Breast epithelium (tissue), 4 donors: ENCODE results near the gene FCHSD2. TPM values are rescaled to one million over a fixed set of nuclear protein-coding genes. Genes with fewer than 3 reads are reported as not detected.
"Not testable (repeated sequence)": the region's sequence is repeated elsewhere in the genome, so short reads cannot be mapped to it uniquely, and the experiment has no call there.

ENCODE experiments used
- DNase-seq, 2 donors: peaks; one replicate each; pipeline ENCODE4 v3.0.0-alpha.2; 2019; ENCODE audit warnings: low spot score in 2 of 2
- H3K27ac ChIP-seq, 2 donors: fragments of 200-600 bp; sonication (generic) in 1 of 2; one replicate each; pipeline ENCODE4 v1.5.1; 2016 to 2019; ENCODE audit warnings: mild to moderate bottlenecking in 1 of 2
- H3K27me3 ChIP-seq, 2 donors: fragments of 200-600 bp; sonication (generic) in 1 of 2; one replicate each; pipeline versions ENCODE4 v1.5.1 to v1.6.0; 2017 to 2019; ENCODE audit warnings: control low read depth in 1 of 2, mild to moderate bottlenecking in 1 of 2
- H3K36me3 ChIP-seq: fragments of 200-600 bp; one replicate; pipeline ENCODE4 v1.5.1; 2019
- H3K4me1 ChIP-seq, 2 donors: fragments of 200-600 bp; sonication (generic); one replicate each; pipeline ENCODE4 v1.5.1; 2016 to 2019; ENCODE audit warnings: control low read depth in 1 of 2
- H3K4me3 ChIP-seq, 3 donors: fragments of 200-600 bp; sonication (generic); 1 replicate in 2 of 3; 2 replicates in 1 of 3; pipeline ENCODE4 v1.5.1; 2016 to 2019; ENCODE audit warnings: mild to moderate bottlenecking in 3 of 3, moderate library complexity in 2 of 3
- H3K9me3 ChIP-seq, 2 donors: fragments of 200-600 bp; sonication (generic) in 1 of 2; one replicate each; pipeline ENCODE4 v1.5.1; 2016 to 2019; ENCODE audit warnings: control low read depth in 1 of 2
- CTCF ChIP-seq, 3 donors: fragments of 450-650 bp; IDR thresholded peaks; one replicate each; pipeline ENCODE4 v1.5.1; 2016 to 2017; ENCODE audit warnings: antibody characterized with exemption in 3 of 3, mild to moderate bottlenecking in 3 of 3, moderate library complexity in 3 of 3
- POLR2A ChIP-seq: fragments of 450-650 bp; IDR thresholded peaks from one replicate; pipeline ENCODE4 v1.6.1; 2016; ENCODE audit warnings: antibody characterized with exemption, mild to moderate bottlenecking, moderate library complexity
- POLR2AphosphoS5 ChIP-seq, 3 donors: sonication (generic); formaldehyde crosslinking; IDR thresholded peaks; one replicate each; pipeline ENCODE4 v1.6.1; 2017; ENCODE audit warnings: antibody characterized with exemption in 3 of 3
- intact Hi-C: fragments of 100-400 bp; cut with DNase I; formaldehyde crosslinking; loops from one replicate; pipeline ENCODE4 v1.15.1; 2023; ENCODE audit warnings: low total_unique reads
- total RNA-seq, 3 donors: library from RNA; depleted of rRNA; stranded (reverse); fragments of >200 nt; gene quantifications; one replicate each; pipeline ENCODE4 v1.1.0, GENCODE V29; 2016

FCHSD2 gene
- total RNA-seq, 3 donors from 2014 or later = 15.5 to 23.4 (median 19.0) TPM

- Histone ChIP-seq H3K4me3 (no peak overlapping the region), H3K36me3 (no peaks in the 10 kb centered on the region), H3K9me3 (no peaks in the 10 kb centered on the region), H3K27ac (no peak overlapping the region), H3K27me3 (no peaks in the 10 kb centered on the region), H3K4me1 (no peaks in the 10 kb centered on the region)
- intact Hi-C loops = no loop called here
- no peak for DNase-seq
- no peak for TF ChIP-seq CTCF (IDR thresholded peaks at IDR 0.05)
- TF ChIP-seq POLR2A = no peak
- TF ChIP-seq POLR2AphosphoS5 (IDR thresholded peaks at IDR 0.05) = no peak
Measured at GRCh38 chr11:72859126-72859525, 283.0 kb downstream of the FCHSD2 start.

- H3K4me1 ChIP-seq, H3K4me3 ChIP-seq, H3K27ac ChIP-seq, intact Hi-C loops, DNase-seq, H3K36me3 ChIP-seq, H3K27me3 ChIP-seq, H3K9me3 ChIP-seq: not testable (repeated sequence)
Measured at GRCh38 chr11:72858267-72858666, 283.9 kb downstream of the FCHSD2 start.

GRCh38 chr11:72856551-72857345 is 285.4 kb downstream of the FCHSD2 start:
- Histone ChIP-seq H3K4me1 (no peaks in the 10 kb centered on the region), H3K4me3 (no peak overlapping the region), H3K9me3 (no peaks in the 10 kb centered on the region), H3K27ac (no peak overlapping the region), H3K36me3 (no peaks in the 10 kb centered on the region), H3K27me3 (no peaks in the 10 kb centered on the region)
- no peak for DNase-seq
- intact Hi-C loops = no loop called here
- TF ChIP-seq POLR2A (no peak), CTCF (IDR thresholded peaks at IDR 0.05) (no peak)

- DNase-seq = no peak
- Histone ChIP-seq H3K36me3 (no peaks in the 10 kb centered on the region), H3K27me3 (no peaks in the 10 kb centered on the region), H3K9me3 (no peaks in the 10 kb centered on the region), H3K4me1 (no peaks in the 10 kb centered on the region), H3K27ac (no peak overlapping the region), H3K4me3 (no peak overlapping the region)
- no peak for TF ChIP-seq CTCF (IDR thresholded peaks at IDR 0.05)
- intact Hi-C loops = no loop called here
Measured at GRCh38 chr11:72856065-72856464, 286.1 kb downstream of the FCHSD2 start.

- Histone ChIP-seq H3K4me1 (no peaks in the 10 kb centered on the region), H3K9me3 (no peaks in the 10 kb centered on the region), H3K27ac (no peak overlapping the region), H3K36me3 (no peaks in the 10 kb centered on the region), H3K27me3 (no peaks in the 10 kb centered on the region), H3K4me3 (no peak overlapping the region)
- no peak for DNase-seq
- intact Hi-C loops = no loop called here
- TF ChIP-seq CTCF (IDR thresholded peaks at IDR 0.05) (no peak), POLR2A (no peak), POLR2AphosphoS5 (IDR thresholded peaks at IDR 0.05) (no peak)
Measured at GRCh38 chr11:72851726-72852125, 290.4 kb downstream of the FCHSD2 start.

- H3K4me1 ChIP-seq = no peaks in the 10 kb centered on the region
- intact Hi-C loops = no loop called here
Measured at GRCh38 chr11:72850832-72851231, 291.3 kb downstream of the FCHSD2 start.

More at GRCh38 chr11:72850832-72851231, 291.3 kb downstream of the FCHSD2 start:
- Histone ChIP-seq H3K9me3 (no peaks in the 10 kb centered on the region), H3K36me3 (no peaks in the 10 kb centered on the region), H3K27ac (no peak overlapping the region), H3K27me3 (no peaks in the 10 kb centered on the region), H3K4me3 (no peak overlapping the region)
- no peak for DNase-seq
- TF ChIP-seq CTCF (IDR thresholded peaks at IDR 0.05) (no peak), POLR2AphosphoS5 (IDR thresholded peaks at IDR 0.05) (no peak), POLR2A (no peak)
